PC-9 (cell line): ENCODE measurements around the gene GUCD1. TPM values are rescaled to one million over a fixed set of nuclear protein-coding genes. Genes with fewer than 3 reads are reported as not detected.

Source experiments
- BruUV-seq: library from RNA; stranded (reverse); fragments of 400-500 nt; replicated peaks from 2 replicates; lab custom pipeline; 2021; lab: Mats Ljungman, UMichigan
- CTCF ChIA-PET: fragments of 300-600 bp; sonication (Branson Sonifier 250); formaldehyde crosslinking; loops from one replicate; lab custom pipeline; 2022; ENCODE audit warnings: antibody characterized with exemption; lab: Charles Lee
- POLR2A ChIA-PET: fragments of 300-600 bp; sonication (Branson Sonifier 250); formaldehyde crosslinking; loops from one replicate; lab custom pipeline; 2022; ENCODE audit warnings: antibody characterized with exemption; ENCODE audit not compliant: unreplicated experiment; lab: Charles Lee
- DNase-seq, 2 experiments: peaks; one replicate each; pipeline versions ENCODE4 v3.0.0 to v3.0.0-alpha.2; 2015 to 2022; ENCODE audit warnings: mixed read lengths in 1 of 2
- H2AFZ ChIP-seq: fragments of 200-600 bp; sonication (generic); 2 replicates; pipeline ENCODE4 v1.8.1; 2017; ENCODE audit warnings: antibody characterized with exemption
- H3F3A ChIP-seq: fragments of 200-600 bp; sonication (generic); 2 replicates; pipeline ENCODE4 v1.8.1; 2017; ENCODE audit warnings: antibody characterized with exemption, mild to moderate bottlenecking, low read depth; ENCODE audit not compliant: insufficient read depth
- H3K27ac ChIP-seq: fragments of 200-600 bp; sonication (generic); 2 replicates; pipeline ENCODE4 v1.6.1; 2016; ENCODE audit warnings: mixed run types
- H3K27me3 ChIP-seq: fragments of 200-600 bp; sonication (generic); 2 replicates; pipeline ENCODE4 v1.6.1; 2016; ENCODE audit warnings: low read depth, mixed run types; ENCODE audit not compliant: insufficient read depth
- H3K36me3 ChIP-seq: fragments of 200-600 bp; sonication (generic); 2 replicates; pipeline ENCODE4 v1.6.1; 2016; ENCODE audit warnings: low read depth, mixed run types
- H3K4me1 ChIP-seq: fragments of 200-600 bp; sonication (generic); replicated peaks from 2 replicates; pipeline ENCODE4 v1.6.1; 2016; ENCODE audit warnings: mixed run types; ENCODE audit not compliant: insufficient read depth
- H3K4me2 ChIP-seq: fragments of 200-600 bp; sonication (generic); 2 replicates; pipeline ENCODE4 v1.6.1; 2017; ENCODE audit warnings: mixed run types
- H3K4me3 ChIP-seq: fragments of 200-600 bp; sonication (generic); 2 replicates; pipeline ENCODE4 v1.6.1; 2016; ENCODE audit warnings: mixed run types
- H3K79me2 ChIP-seq: fragments of 200-600 bp; sonication (generic); 2 replicates; pipeline ENCODE4 v1.6.1; 2017; ENCODE audit warnings: low read depth, mixed run types
- H3K9me2 ChIP-seq: fragments of 200-600 bp; sonication (generic); 2 replicates; pipeline ENCODE4 v1.8.1; 2017; ENCODE audit warnings: mild to moderate bottlenecking; ENCODE audit not compliant: insufficient read depth
- H3K9me3 ChIP-seq: fragments of 200-600 bp; sonication (generic); 2 replicates; pipeline ENCODE4 v1.8.1; 2016; ENCODE audit warnings: low read depth; ENCODE audit not compliant: insufficient read depth
- H4K20me1 ChIP-seq: fragments of 200-600 bp; sonication (generic); 2 replicates; pipeline ENCODE4 v1.8.1; 2017; ENCODE audit not compliant: insufficient read depth
- CTCF ChIP-seq: fragments of 200-600 bp; sonication (generic); conservative IDR thresholded peaks from 2 replicates; pipeline ENCODE4 v1.6.1; 2017; ENCODE audit warnings: mixed run types, antibody characterized with exemption, mild to moderate bottlenecking, moderate library complexity
- EZH2 ChIP-seq: fragments of 200-600 bp; sonication (generic); IDR thresholded peaks from 2 replicates; pipeline ENCODE4 v1.8.0; 2017; ENCODE audit warnings: antibody characterized with exemption, low read depth
- intact Hi-C: fragments of 100-400 bp; cut with micrococcal nuclease; formaldehyde crosslinking; loops from one replicate; pipeline ENCODE4 v1.10.0; 2022; ENCODE audit not compliant: unreplicated experiment
- total RNA-seq: library from RNA; stranded (reverse); gene quantifications from 2 replicates; pipeline ENCODE4 v1.2.3, GENCODE V29; 2021

The GUCD1 gene
- total RNA-seq, 1 experiment from 2014 or later, result 80.2 TPM

- no peak for DNase-seq
- Histone ChIP-seq H3K36me3 (peaks cover 5% of the 10 kb centered on the region; the same call in 1 of the 2 replicates), H3K27me3 (no peaks in the 10 kb centered on the region), H3K4me2 (no peak overlapping the region), H3K9me3 (no peaks in the 10 kb centered on the region), H3K9me2 (no peaks in the 10 kb centered on the region), H4K20me1 (no peaks in the 10 kb centered on the region), H3K27ac (no peak overlapping the region), H3K79me2 (no peaks in the 10 kb centered on the region), H3K4me3 (no peak overlapping the region), H2AFZ (no peak overlapping the region), H3K4me1 (no peaks in the 10 kb centered on the region), H3F3A (0 out of 2 replicates have a peak, but pooled peaks cover 3% of the 10 kb centered on the region)
- POLR2A ChIA-PET, result no interaction called here
- CTCF ChIA-PET, result no interaction called here
- intact Hi-C loops, result no loop called here
- no TSS peak for BruUV-seq
- TF ChIP-seq EZH2, result no peak
- TF ChIP-seq CTCF, result no peak
These were observed 13.0 kb downstream of the GUCD1 start for GRCh38 chr22:24541681-24542515.

- Histone ChIP-seq H3K4me3 (no peak overlapping the region), H3K27me3 (no peaks in the 10 kb centered on the region), H3F3A (0 out of 2 replicates have a peak, but pooled peaks cover 3% of the 10 kb centered on the region), H3K4me1 (no peaks in the 10 kb centered on the region), H3K4me2 (no peak overlapping the region), H2AFZ (no peak overlapping the region), H3K27ac (no peak overlapping the region), H4K20me1 (no peaks in the 10 kb centered on the region), H3K9me3 (no peaks in the 10 kb centered on the region), H3K36me3 (peaks cover 5% of the 10 kb centered on the region; the same call in 1 of the 2 replicates), H3K79me2 (no peaks in the 10 kb centered on the region), H3K9me2 (no peaks in the 10 kb centered on the region)
- intact Hi-C loops, result no loop called here
- BruUV-seq, result TSS peak; percentile 26
- TF ChIP-seq CTCF, result no peak
- no peak for TF ChIP-seq EZH2
- CTCF ChIA-PET, result no interaction called here
- POLR2A ChIA-PET, result no interaction called here
- DNase-seq, result no peak
These were observed 14.5 kb downstream of the GUCD1 start for GRCh38 chr22:24540470-24540869.

- Histone ChIP-seq H3K4me3 (no peak overlapping the region), H3K27ac (no peak overlapping the region), H3K79me2 (no peaks in the 10 kb centered on the region), H3K36me3 (no peaks in the 10 kb centered on the region), H4K20me1 (no peaks in the 10 kb centered on the region), H3K4me2 (no peak overlapping the region), H3K9me2 (no peaks in the 10 kb centered on the region), H3K27me3 (no peaks in the 10 kb centered on the region), H3K4me1 (peaks cover 34% of the 10 kb centered on the region), H2AFZ (no peak overlapping the region), H3F3A (peaks cover 27% of the 10 kb centered on the region), H3K9me3 (no peaks in the 10 kb centered on the region)
- no TSS peak for BruUV-seq
- POLR2A ChIA-PET, result no interaction called here
- intact Hi-C loops, result no loop called here
- CTCF ChIA-PET, result interaction anchor here (0.6 kb wide), 1 partner anchor 11 kb away, joined by 3 read pairs; no protein-coding TSS in a partner anchor
- DNase-seq, result no peak
- TF ChIP-seq CTCF (no peak), EZH2 (no peak)
These were observed 18.8 kb downstream of the GUCD1 start for GRCh38 chr22:24536089-24536488.
